ENCODE data around the gene MRPL37. TPM values are rescaled to one million over a fixed set of nuclear protein-coding genes. Genes with fewer than 3 reads are reported as not detected.

Gene MRPL37
- total RNA-seq, 1 donor from 2014 or later, result 64.1 TPM

DNA sequence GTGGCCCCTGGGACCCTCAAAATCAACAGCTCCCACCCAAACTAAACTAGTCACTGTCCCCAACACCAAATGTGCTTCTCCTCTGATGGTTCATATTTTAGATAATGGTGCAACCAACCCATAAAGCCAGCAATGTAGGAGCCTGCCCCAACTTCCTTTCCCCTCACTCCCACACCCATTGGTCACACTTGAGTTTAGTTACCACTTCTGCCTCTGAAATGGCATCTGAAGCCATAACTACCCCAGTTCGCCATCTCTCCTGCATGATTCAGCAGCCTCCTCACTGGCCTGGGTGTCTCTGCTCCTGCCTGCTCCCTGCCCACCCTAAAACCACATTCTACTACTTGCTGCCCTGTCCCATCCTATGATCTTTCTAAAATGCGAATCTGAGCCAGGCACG is 43.8 kb upstream of the MRPL37 start:
- H3K27ac Mint-ChIP-seq, result no peak overlapping the region
- intact Hi-C loops (cut with micrococcal nuclease), result no loop called here
- H3K4me3 Mint-ChIP-seq, result no peak overlapping the region
- H3K4me1 Mint-ChIP-seq, result no peaks in the 10 kb centered on the region
- no peaks in the 10 kb centered on the region for H3K27me3 Mint-ChIP-seq
- ATAC-seq (ENCODE audit: low read depth), result no peak
- DNase-seq, result no peak
- ChIA-PET CTCF (no interaction called here), POLR2A (no interaction called here)
- no peak for TF ChIP-seq CTCF (IDR thresholded peaks at IDR 0.05)
- no peaks in the 10 kb centered on the region for H3K9me3 Mint-ChIP-seq
- no peaks in the 10 kb centered on the region for H3K36me3 Mint-ChIP-seq (ENCODE audit: low read depth)

- Mint-ChIP-seq H3K4me1 (no peaks in the 10 kb centered on the region), H3K36me3 (ENCODE audit: low read depth) (no peaks in the 10 kb centered on the region), H3K4me3 (no peak overlapping the region), H3K27ac (no peak overlapping the region), H3K27me3 (no peaks in the 10 kb centered on the region), H3K9me3 (no peaks in the 10 kb centered on the region)
- ChIA-PET POLR2A (no interaction called here), CTCF (no interaction called here)
- ATAC-seq (ENCODE audit: low read depth), result no peak
- intact Hi-C loops (cut with micrococcal nuclease), result no loop called here
- DNase-seq, result no peak
- no peak for TF ChIP-seq CTCF (IDR thresholded peaks at IDR 0.05)
Observed at GRCh38 chr1:54156986-54157385, 43.0 kb upstream of the MRPL37 start.

- Mint-ChIP-seq H3K27ac (no peak overlapping the region), H3K4me3 (no peak overlapping the region), H3K9me3 (no peaks in the 10 kb centered on the region), H3K36me3 (ENCODE audit: low read depth) (no peaks in the 10 kb centered on the region), H3K4me1 (no peaks in the 10 kb centered on the region), H3K27me3 (no peaks in the 10 kb centered on the region)
- CTCF ChIA-PET, result no interaction called here
- intact Hi-C loops (cut with micrococcal nuclease), result no loop called here
- no peak for DNase-seq
- no peak for ATAC-seq (ENCODE audit: low read depth)
- TF ChIP-seq CTCF (IDR thresholded peaks at IDR 0.05), result no peak
- POLR2A ChIA-PET, result no interaction called here
Observed at GRCh38 chr1:54157401-54157800, 42.6 kb upstream of the MRPL37 start.

DNA sequence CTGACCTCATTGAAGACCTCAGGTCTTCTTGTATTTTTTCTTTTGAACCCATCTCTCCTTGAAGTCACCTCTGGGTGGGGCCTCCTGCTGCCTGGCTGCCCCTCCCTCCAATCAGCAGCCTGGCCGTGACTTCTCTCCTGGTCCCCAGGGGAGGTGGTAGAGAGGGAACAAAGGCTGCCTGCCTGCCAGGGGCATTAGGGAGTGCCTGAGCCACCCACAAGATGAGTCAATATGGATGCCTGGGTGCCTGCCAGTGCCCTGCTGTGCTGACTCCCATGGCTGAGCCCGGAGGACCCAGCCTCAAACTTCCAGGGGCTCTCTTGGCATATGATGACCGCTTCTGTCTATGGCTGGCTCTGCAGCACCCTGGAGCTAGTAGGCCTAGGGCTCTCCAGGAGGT is 41.9 kb upstream of the MRPL37 start:
- no peaks in the 10 kb centered on the region for H3K36me3 Mint-ChIP-seq (ENCODE audit: low read depth)
- H3K4me1 Mint-ChIP-seq, result no peaks in the 10 kb centered on the region
- no peak for ATAC-seq (ENCODE audit: low read depth)
- no peak overlapping the region for H3K4me3 Mint-ChIP-seq
- no peaks in the 10 kb centered on the region for H3K27me3 Mint-ChIP-seq
- H3K27ac Mint-ChIP-seq, result no peak overlapping the region
- CTCF ChIA-PET, result no interaction called here
- TF ChIP-seq CTCF (IDR thresholded peaks at IDR 0.05), result no peak
- intact Hi-C loops (cut with micrococcal nuclease), result no loop called here
- DNase-seq, result no peak
- no peaks in the 10 kb centered on the region for H3K9me3 Mint-ChIP-seq
- POLR2A ChIA-PET, result no interaction called here

DNA sequence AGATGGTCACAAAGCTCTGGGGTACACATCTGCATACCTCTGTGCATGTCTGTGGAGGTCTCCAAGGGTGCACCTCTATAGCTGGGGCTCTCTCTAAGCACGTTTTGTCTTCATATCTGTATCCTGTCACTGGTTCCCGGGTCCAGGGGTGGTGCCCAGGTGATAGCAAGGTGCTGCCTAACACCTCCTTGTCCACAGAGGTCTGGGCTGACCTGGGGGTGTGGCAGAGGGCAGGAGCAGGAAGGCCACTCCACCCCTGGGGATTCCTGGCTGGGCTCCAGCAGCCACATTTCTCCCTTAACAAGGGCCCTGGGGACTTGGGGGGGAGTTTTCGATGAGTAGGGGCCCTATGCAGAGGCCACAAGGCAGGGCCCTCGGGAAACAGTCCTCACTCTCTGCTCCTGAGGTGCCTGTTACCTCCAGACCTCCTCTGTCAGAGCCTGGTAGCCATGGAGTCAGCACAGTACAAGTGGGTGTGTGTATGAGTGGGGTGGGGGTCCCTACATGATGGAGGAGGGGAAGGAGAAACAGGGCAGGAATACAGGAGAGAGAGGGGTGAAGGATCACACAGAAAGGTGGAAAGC is 40.1 kb upstream of the MRPL37 start:
- H3K27me3 Mint-ChIP-seq, result no peaks in the 10 kb centered on the region
- H3K4me3 Mint-ChIP-seq, result no peak overlapping the region
- ChIA-PET POLR2A (no interaction called here), CTCF (no interaction called here)
- no peaks in the 10 kb centered on the region for H3K9me3 Mint-ChIP-seq
- no peaks in the 10 kb centered on the region for H3K36me3 Mint-ChIP-seq (ENCODE audit: low read depth)
- no peak for ATAC-seq (ENCODE audit: low read depth)
- H3K4me1 Mint-ChIP-seq, result no peaks in the 10 kb centered on the region
- intact Hi-C loops (cut with micrococcal nuclease), result no loop called here
- no peak for DNase-seq
- H3K27ac Mint-ChIP-seq, result no peak overlapping the region
- no peak for TF ChIP-seq CTCF (IDR thresholded peaks at IDR 0.05)

Measured in activated B cell treated with CpG ODN at 0.5 μM for 24 hours (primary cell).